K562 (cell line): Measurements from ENCODE around the gene TAAR1. TPM values are rescaled to one million over a fixed set of nuclear protein-coding genes. Genes with fewer than 3 reads are reported as not detected.

Experiments
- ATAC-seq: fragments of 200-7000 bp; cut with Tn5 transposase; 3 replicates; pipeline ENCODE4 v1.9.1; 2020; ENCODE audit warnings: moderate library complexity
- BruUV-seq: library from RNA; stranded (reverse); fragments of 400-500 nt; replicated peaks from 2 replicates; lab custom pipeline; 2021; lab: Mats Ljungman, UMichigan
- CTCF ChIA-PET: fragments of 300-600 bp; formaldehyde crosslinking; extraction: SDS; loops from one replicate; lab custom pipeline; 2021; ENCODE audit warnings: low intra/inter-chr PET ratio; lab: Yijun Ruan, JAX
- POLR2A ChIA-PET: fragments of 300-600, 350-650 bp; sonication (Branson Sonifier 250); formaldehyde crosslinking; extraction: SDS; loops from one replicate; lab custom pipeline; 2021; ENCODE audit warnings: antibody characterized with exemption, inconsistent platforms; lab: Yijun Ruan, JAX
- DNase-seq, 4 experiments: peaks; one replicate each; pipeline versions ENCODE4 v3.0.0 to v3.0.0-alpha.2; 2011 to 2018; ENCODE audit warnings: low spot score in 3 of 4, mixed read lengths in 3 of 4; ENCODE audit errors: extremely low read depth in 1 of 4
- FAIRE-seq: peaks from 2 replicates; lab custom pipeline; 2011; peaks lifted over from hg19 to GRCh38; lab: Jason Lieb, UNC
- H2AFZ ChIP-seq: 2 replicates; pipeline ENCODE4 v1.6.0; 2011; ENCODE audit warnings: low read depth, low read length, control low read depth, inconsistent platforms
- H3K27ac ChIP-seq: fragments of 200-600 bp; 3 replicates; pipeline ENCODE4 v1.8.0; 2011; ENCODE audit warnings: low read depth, mild to moderate bottlenecking, control low read depth, inconsistent platforms, low read length, moderate library complexity, mixed read lengths; ENCODE audit errors: extremely low read depth
- H3K27me3 ChIP-seq, 2 experiments: fragments of 300-600 bp in 1 of 2; 2 replicates in 1 of 2; 3 replicates in 1 of 2; pipeline versions ENCODE4 v1.6.0 to v1.8.0; 2011; ENCODE audit warnings: inconsistent platforms in 2 of 2, low read length in 2 of 2, mild to moderate bottlenecking in 1 of 2, mixed read lengths in 1 of 2, moderate library complexity in 1 of 2; ENCODE audit not compliant: control insufficient read depth in 2 of 2, insufficient read depth in 2 of 2
- H3K36me3 ChIP-seq: fragments of 300-600 bp; 3 replicates; pipeline ENCODE4 v1.8.0; 2011; ENCODE audit warnings: mild to moderate bottlenecking, low read length, inconsistent platforms; ENCODE audit not compliant: control insufficient read depth, insufficient read depth
- H3K4me1 ChIP-seq, 2 experiments: fragments of 200-600 bp in 1 of 2; replicated peaks in 1 of 2; 2 replicates in 1 of 2; 3 replicates in 1 of 2; pipeline versions ENCODE4 v1.5.1 to v1.8.0; 2011; ENCODE audit warnings: inconsistent platforms in 2 of 2, low read length in 2 of 2, mild to moderate bottlenecking in 1 of 2, mixed read lengths in 1 of 2, moderate library complexity in 1 of 2; ENCODE audit not compliant: control insufficient read depth in 2 of 2, insufficient read depth in 2 of 2
- H3K4me2 ChIP-seq: 2 replicates; pipeline ENCODE4 v1.6.1; 2011; ENCODE audit warnings: low read length, control low read depth, inconsistent platforms, mixed read lengths; ENCODE audit not compliant: insufficient read depth
- H3K4me3 ChIP-seq: fragments of 200-600 bp; sonication (generic), shearing (Covaris generic); 2 replicates; pipeline ENCODE4 v1.5.1; 2016; ENCODE audit warnings: control low read depth, inconsistent platforms
- H3K79me2 ChIP-seq: fragments of 200-600 bp; 3 replicates; pipeline ENCODE4 v1.8.0; 2011; ENCODE audit warnings: low read length, inconsistent platforms; ENCODE audit not compliant: control insufficient read depth, insufficient read depth
- H3K9ac ChIP-seq, 2 experiments: 2 replicates each; pipeline versions ENCODE4 v1.6.0 to v1.6.1; 2011; ENCODE audit warnings: low read depth in 2 of 2, low read length in 2 of 2, control low read depth in 1 of 2, inconsistent platforms in 1 of 2, mild to moderate bottlenecking in 1 of 2, mixed read lengths in 1 of 2; ENCODE audit not compliant: insufficient read depth in 1 of 2
- H3K9me1 ChIP-seq: one replicate; pipeline ENCODE4 v1.6.0; 2011; ENCODE audit warnings: inconsistent platforms, mild to moderate bottlenecking, low read length, moderate library complexity; ENCODE audit not compliant: control insufficient read depth, insufficient read depth
- H3K9me3 ChIP-seq: replicated peaks from 2 replicates; pipeline ENCODE4 v1.5.1; 2011; ENCODE audit warnings: low read depth, low read length, inconsistent platforms; ENCODE audit not compliant: control insufficient read depth, insufficient read depth
- H4K20me1 ChIP-seq: replicated peaks from 2 replicates; pipeline ENCODE4 v1.6.1; 2011; ENCODE audit warnings: low read length, inconsistent platforms, mixed read lengths; ENCODE audit not compliant: control insufficient read depth, insufficient read depth
- ARID1B ChIP-seq: fragments of 450-650 bp; IDR thresholded peaks from 2 replicates; pipeline ENCODE4 v1.6.1; 2016; ENCODE audit warnings: antibody characterized with exemption, mild to moderate bottlenecking, inconsistent platforms
- CC2D1A ChIP-seq: fragments of 450-650 bp; IDR thresholded peaks from 2 replicates; pipeline ENCODE4 v1.6.1; 2017; ENCODE audit warnings: mild to moderate bottlenecking
- CLOCK ChIP-seq: fragments of 250-450 bp; sonication (Bioruptor Pico); IDR thresholded peaks from 2 replicates; pipeline ENCODE4 v1.4.0; 2020; ENCODE audit warnings: mild to moderate bottlenecking, moderate library complexity, borderline replicate concordance
- HLTF ChIP-seq: fragments of 450-650 bp; IDR thresholded peaks from 2 replicates; pipeline ENCODE4 v1.6.1; 2016
- NR1H2 ChIP-seq: sonication (generic); formaldehyde crosslinking; IDR thresholded peaks from 2 replicates; pipeline ENCODE4 v1.4.0; 2020; ENCODE audit warnings: mild to moderate bottlenecking, missing genetic modification reagents
- NUFIP1 ChIP-seq: fragments of 450-650 bp; IDR thresholded peaks from 2 replicates; pipeline ENCODE4 v1.6.1; 2018; ENCODE audit not compliant: partially characterized antibody
- TGIF2 ChIP-seq: sonication (generic); formaldehyde crosslinking; IDR thresholded peaks from 2 replicates; pipeline ENCODE4 v1.8.1; 2022; ENCODE audit warnings: mild to moderate bottlenecking, missing genetic modification reagents, moderate library complexity
- ZBTB11 ChIP-seq, 3 experiments: fragments of 200-800 bp in 1 of 3; fragments of 250-450 bp in 1 of 3; fragments of 450-650 bp in 1 of 3; sonication (Bioruptor Pico) in 1 of 3; sonication (Bioruptor generic) in 1 of 3; formaldehyde crosslinking in 1 of 3; IDR thresholded peaks; 2 replicates each; pipeline versions ENCODE4 v1.6.1 to v1.8.0; 2016 to 2022; ENCODE audit warnings: mild to moderate bottlenecking in 2 of 3, missing genetic modification characterization in 2 of 3, missing compliant biosample characterization in 1 of 3, moderate library complexity in 1 of 3
- ZFP1 ChIP-seq: fragments of 450-650 bp; formaldehyde crosslinking; IDR thresholded peaks from 2 replicates; pipeline ENCODE4 v1.4.0; 2020; ENCODE audit warnings: mild to moderate bottlenecking, mixed read lengths
- in situ Hi-C: fragments of 300-500 bp; cut with MboI; formaldehyde crosslinking; loops from 4 replicates; pipeline ENCODE4 v1.15.0; 2018; ENCODE audit warnings: inconsistent platforms, mixed read lengths
- intact Hi-C: fragments of 100-400 bp; cut with micrococcal nuclease; formaldehyde crosslinking; loops from 2 replicates; pipeline ENCODE4 v1.14.2; 2022
- polyA plus RNA-seq, 8 experiments: library from polyadenylated mRNA; depleted of rRNA in 4 of 8; stranded (reverse) in 5 of 8; unstranded in 3 of 8; fragments of >200 nt; fragmentation: Nextera tagmentation in 2 of 8; fragmentation: Illumina TruSeq in 1 of 8; extraction: Ambion mirVana in 2 of 8; extraction: Trizol in 1 of 8; gene quantifications; 2 replicates each; pipeline versions ENCODE4 v1.2.1 to v1.2.3, GENCODE V29; 2011 to 2014; ENCODE audit warnings: inconsistent platforms in 1 of 8, missing spikeins in 1 of 8
- total RNA-seq, 7 experiments: library from RNA; depleted of rRNA in 6 of 7; stranded (reverse); fragments of >200 nt in 6 of 7; fragmentation: Illumina TruSeq in 2 of 7; extraction: Trizol in 2 of 7; gene quantifications; 2 replicates each; pipeline versions ENCODE4 v1.2.1 to v1.2.3, GENCODE V29; 2011 to 2021; ENCODE audit warnings: low replicate concordance in 1 of 7
- TF ChIP-seq, protein P1 (sequence below): fragments of 250-450 bp; sonication (Bioruptor Pico); IDR thresholded peaks from 2 replicates; pipeline ENCODE4 v1.8.0; 2022; ENCODE audit warnings: moderate library complexity, mild to moderate bottlenecking, inconsistent platforms

TAAR1 gene
- total and polyA plus RNA-seq, 9 of the 15 experiments (the other 6 are each of a cell fraction or from before 2014, with no cell fraction given) = not detected

- no peaks in the 10 kb centered on the region; a peak in 2 of 5 replicates for H3K4me1 ChIP-seq
- H3K27ac ChIP-seq = no peak overlapping the region
- CTCF ChIA-PET = interaction anchor here (0.7 kb wide), 1 partner anchor 688 kb away, joined by 5 read pairs; no protein-coding TSS in a partner anchor
- no TSS peak for BruUV-seq
- TF ChIP-seq ARID1B = no peak
- TF ChIP-seq, protein P1, sequence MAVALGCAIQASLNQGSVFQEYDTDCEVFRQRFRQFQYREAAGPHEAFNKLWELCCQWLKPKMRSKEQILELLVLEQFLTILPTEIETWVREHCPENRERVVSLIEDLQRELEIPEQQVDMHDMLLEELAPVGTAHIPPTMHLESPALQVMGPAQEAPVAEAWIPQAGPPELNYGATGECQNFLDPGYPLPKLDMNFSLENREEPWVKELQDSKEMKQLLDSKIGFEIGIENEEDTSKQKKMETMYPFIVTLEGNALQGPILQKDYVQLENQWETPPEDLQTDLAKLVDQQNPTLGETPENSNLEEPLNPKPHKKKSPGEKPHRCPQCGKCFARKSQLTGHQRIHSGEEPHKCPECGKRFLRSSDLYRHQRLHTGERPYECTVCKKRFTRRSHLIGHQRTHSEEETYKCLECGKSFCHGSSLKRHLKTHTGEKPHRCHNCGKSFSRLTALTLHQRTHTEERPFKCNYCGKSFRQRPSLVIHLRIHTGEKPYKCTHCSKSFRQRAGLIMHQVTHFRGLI (CRISPR knock-in tag) = no peak
- no peak for TF ChIP-seq CLOCK
- TF ChIP-seq NUFIP1 = no peak
- TF ChIP-seq TGIF2 (CRISPR knock-in tag) = no peak
- TF ChIP-seq CC2D1A = no peak
- TF ChIP-seq ZBTB11 (CRISPR knock-in tag; IDR thresholded peaks at IDR 0.05) = no peak
- TF ChIP-seq ZFP1 (CRISPR knock-in tag) = no peak
- TF ChIP-seq NR1H2 (CRISPR knock-in tag) = no peak
- TF ChIP-seq HLTF = no peak
- H4K20me1 ChIP-seq = no peaks in the 10 kb centered on the region
- H3K79me2 ChIP-seq = no peaks in the 10 kb centered on the region
- no peaks in the 10 kb centered on the region for H3K9me1 ChIP-seq
- H3K4me2 ChIP-seq = no peak overlapping the region
- intact Hi-C loops (no loop called here), in situ Hi-C loops (no loop called here)
- DNase-seq = no peak
- ATAC-seq = no peak
- POLR2A ChIA-PET = no interaction called here
- no peak for FAIRE-seq
- no peaks in the 10 kb centered on the region for H3K9me3 ChIP-seq
- no peaks in the 10 kb centered on the region; a peak in 1 of 5 replicates for H3K27me3 ChIP-seq
- H2AFZ ChIP-seq = no peak overlapping the region
- H3K9ac ChIP-seq = no peak overlapping the region
- no peak overlapping the region for H3K4me3 ChIP-seq
- H3K36me3 ChIP-seq = no peaks in the 10 kb centered on the region
These were observed 16.8 kb upstream of the TAAR1 start for GRCh38 chr6:132675749-132676148.
